GM18861 (cell line): ENCODE results near the gene ZNHIT3.
"Not testable (repeated sequence)": the region's sequence is repeated elsewhere in the genome, so short reads cannot be mapped to it uniquely, and the experiment has no call there.

Source experiments
- ATAC-seq: cut with Tn5 transposase; IDR thresholded peaks from one replicate; pipeline ENCODE4 v1.9.1; 2021; ENCODE audit not compliant: unreplicated experiment

ZNHIT3 gene

GRCh38 chr17:36482611-36483504 is 3.6 kb upstream of the ZNHIT3 start:
- no peak for ATAC-seq

GRCh38 chr17:36484021-36484420 is 2.5 kb upstream of the ZNHIT3 start:
- ATAC-seq, result not testable (repeated sequence)

GRCh38 chr17:36485027-36485426 is 1.5 kb upstream of the ZNHIT3 start:
- ATAC-seq, result no peak

GRCh38 chr17:36485805-36486203 is 677 bp upstream of the ZNHIT3 start:
- no peak for ATAC-seq

- no peak for ATAC-seq
These were observed 7.5 kb downstream of the ZNHIT3 start for GRCh38 chr17:36493956-36494355.

- ATAC-seq, result no peak
These were observed 8.2 kb downstream of the ZNHIT3 start for GRCh38 chr17:36494674-36495073.

GRCh38 chr17:36495076-36495578 is 8.6 kb downstream of the ZNHIT3 start:
- ATAC-seq, result no peak

GRCh38 chr17:36496018-36496789 is 9.7 kb downstream of the ZNHIT3 start:
- no peak for ATAC-seq

GRCh38 chr17:36498155-36498554 is 11.7 kb downstream of the ZNHIT3 start:
- no peak for ATAC-seq

GRCh38 chr17:36498560-36499300 is 12.2 kb downstream of the ZNHIT3 start:
- ATAC-seq, result no peak

GRCh38 chr17:36500745-36501225 is 14.3 kb downstream of the ZNHIT3 start:
- no peak for ATAC-seq

GRCh38 chr17:36501351-36501750 is 14.9 kb downstream of the ZNHIT3 start:
- no peak for ATAC-seq

- no peak for ATAC-seq
These were observed 15.5 kb downstream of the ZNHIT3 start for GRCh38 chr17:36501963-36502362.

GRCh38 chr17:36503456-36504155 is 17.1 kb downstream of the ZNHIT3 start:
- no peak for ATAC-seq

- ATAC-seq, result no peak
These were observed 17.7 kb downstream of the ZNHIT3 start for GRCh38 chr17:36504156-36504545.

GRCh38 chr17:36505171-36505570 is 18.7 kb downstream of the ZNHIT3 start:
- ATAC-seq, result no peak

- no peak for ATAC-seq
These were observed 19.9 kb downstream of the ZNHIT3 start for GRCh38 chr17:36506249-36506826.

- ATAC-seq, result no peak
These were observed 20.4 kb downstream of the ZNHIT3 start for GRCh38 chr17:36506831-36507230.

GRCh38 chr17:36507266-36507665 is 20.8 kb downstream of the ZNHIT3 start:
- no peak for ATAC-seq

- not testable (repeated sequence) for ATAC-seq
These were observed 22.0 kb downstream of the ZNHIT3 start for GRCh38 chr17:36508439-36508838.
